Nephron (organoid): Measurements from ENCODE around the gene IDH3G.

Experiments
- H3K27ac Mint-ChIP-seq, 3 experiments: 2 replicates each; pipeline ENCODE4 v1.8.0; 2020; ENCODE audit warnings: mixed read lengths in 3 of 3, mild to moderate bottlenecking in 2 of 3, moderate library complexity in 1 of 3
- H3K27me3 Mint-ChIP-seq: 2 replicates; pipeline ENCODE4 v1.8.0; 2021; ENCODE audit warnings: low read depth, mild to moderate bottlenecking, moderate library complexity, mixed read lengths
- H3K36me3 Mint-ChIP-seq: 2 replicates; pipeline ENCODE4 v1.8.0; 2020; ENCODE audit warnings: low read depth, mixed read lengths
- H3K4me1 Mint-ChIP-seq: 2 replicates; pipeline ENCODE4 v1.8.0; 2020; ENCODE audit warnings: mixed read lengths
- H3K4me3 Mint-ChIP-seq, 3 experiments: 2 replicates each; pipeline ENCODE4 v1.8.0; 2020; ENCODE audit warnings: mild to moderate bottlenecking in 3 of 3, mixed read lengths in 3 of 3, moderate library complexity in 2 of 3
- H3K9me3 Mint-ChIP-seq: 2 replicates; pipeline ENCODE4 v1.8.0; 2020; ENCODE audit warnings: mixed read lengths
- TF ChIP-seq, protein P1 (sequence below), 3 experiments: fragments of 200-600 bp; sonication (generic); IDR thresholded peaks; one replicate each; pipeline ENCODE4 v1.5.0; 2021; ENCODE audit warnings: antibody characterized with exemption in 3 of 3; ENCODE audit not compliant: unreplicated experiment in 3 of 3

IDH3G gene

DNA sequence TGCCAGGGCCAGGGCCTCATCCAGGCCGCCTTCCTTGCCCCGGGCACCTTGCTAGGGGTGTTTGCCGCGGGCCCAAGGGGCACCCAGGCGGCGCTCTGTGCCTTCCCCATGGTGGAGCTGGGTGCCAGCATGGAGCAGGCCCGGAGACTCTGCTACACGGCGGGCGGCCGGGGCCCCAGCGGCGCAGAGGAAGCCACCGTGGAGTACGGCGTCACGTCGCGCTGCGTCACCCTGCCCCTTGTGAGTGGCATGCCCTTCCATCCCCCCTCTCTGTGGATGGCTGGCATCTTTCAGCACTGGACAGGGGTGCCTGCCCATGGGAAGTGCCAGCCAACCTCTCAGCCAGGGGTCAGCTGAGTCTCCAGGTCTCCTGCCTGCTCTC is 26.5 kb downstream of the IDH3G start:
- Mint-ChIP-seq H3K4me1 (peaks cover 5% of the 10 kb centered on the region), H3K27ac (no peak overlapping the region), H3K27me3 (peaks cover 4% of the 10 kb centered on the region), H3K36me3 (no peaks in the 10 kb centered on the region), H3K4me3 (no peak overlapping the region), H3K9me3 (peaks cover 8% of the 10 kb centered on the region)
- TF ChIP-seq, protein P1, sequence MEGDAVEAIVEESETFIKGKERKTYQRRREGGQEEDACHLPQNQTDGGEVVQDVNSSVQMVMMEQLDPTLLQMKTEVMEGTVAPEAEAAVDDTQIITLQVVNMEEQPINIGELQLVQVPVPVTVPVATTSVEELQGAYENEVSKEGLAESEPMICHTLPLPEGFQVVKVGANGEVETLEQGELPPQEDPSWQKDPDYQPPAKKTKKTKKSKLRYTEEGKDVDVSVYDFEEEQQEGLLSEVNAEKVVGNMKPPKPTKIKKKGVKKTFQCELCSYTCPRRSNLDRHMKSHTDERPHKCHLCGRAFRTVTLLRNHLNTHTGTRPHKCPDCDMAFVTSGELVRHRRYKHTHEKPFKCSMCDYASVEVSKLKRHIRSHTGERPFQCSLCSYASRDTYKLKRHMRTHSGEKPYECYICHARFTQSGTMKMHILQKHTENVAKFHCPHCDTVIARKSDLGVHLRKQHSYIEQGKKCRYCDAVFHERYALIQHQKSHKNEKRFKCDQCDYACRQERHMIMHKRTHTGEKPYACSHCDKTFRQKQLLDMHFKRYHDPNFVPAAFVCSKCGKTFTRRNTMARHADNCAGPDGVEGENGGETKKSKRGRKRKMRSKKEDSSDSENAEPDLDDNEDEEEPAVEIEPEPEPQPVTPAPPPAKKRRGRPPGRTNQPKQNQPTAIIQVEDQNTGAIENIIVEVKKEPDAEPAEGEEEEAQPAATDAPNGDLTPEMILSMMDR (IDR thresholded peaks at IDR 0.05; ENCODE audit: unreplicated experiment in 3 of 3), result no peak

DNA sequence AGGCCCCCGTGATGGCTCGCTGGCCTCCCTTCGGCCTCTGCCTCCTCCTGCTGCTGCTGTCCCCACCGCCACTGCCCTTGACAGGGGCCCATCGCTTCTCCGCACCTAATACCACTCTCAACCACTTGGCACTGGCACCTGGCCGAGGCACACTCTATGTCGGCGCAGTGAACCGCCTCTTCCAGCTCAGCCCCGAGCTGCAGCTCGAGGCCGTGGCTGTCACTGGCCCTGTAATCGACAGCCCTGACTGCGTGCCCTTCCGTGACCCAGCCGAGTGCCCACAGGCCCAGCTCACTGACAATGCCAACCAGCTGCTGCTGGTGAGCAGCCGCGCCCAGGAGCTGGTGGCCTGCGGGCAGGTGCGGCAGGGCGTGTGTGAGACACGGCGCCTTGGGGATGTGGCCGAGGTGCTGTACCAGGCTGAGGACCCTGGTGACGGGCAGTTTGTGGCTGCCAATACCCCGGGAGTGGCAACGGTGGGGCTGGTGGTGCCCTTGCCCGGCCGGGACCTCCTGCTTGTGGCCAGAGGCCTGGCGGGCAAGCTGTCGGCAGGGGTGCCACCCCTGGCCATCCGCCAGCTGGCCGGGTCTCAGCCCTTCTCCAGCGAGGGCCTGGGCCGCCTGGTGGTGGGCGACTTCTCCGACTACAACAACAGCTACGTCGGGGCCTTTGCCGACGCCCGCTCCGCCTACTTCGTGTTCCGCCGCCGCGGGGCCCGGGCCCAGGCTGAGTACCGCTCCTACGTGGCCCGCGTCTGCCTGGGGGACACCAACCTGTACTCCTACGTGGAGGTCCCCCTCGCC is 27.1 kb downstream of the IDH3G start:
- Mint-ChIP-seq H3K9me3 (peaks cover 8% of the 10 kb centered on the region), H3K36me3 (no peaks in the 10 kb centered on the region), H3K27me3 (peaks cover 4% of the 10 kb centered on the region), H3K4me1 (peaks cover 5% of the 10 kb centered on the region), H3K27ac (no peak overlapping the region), H3K4me3 (no peak overlapping the region)
- TF ChIP-seq, protein P1 (IDR thresholded peaks at IDR 0.05; ENCODE audit: unreplicated experiment in 3 of 3), result no peak

DNA sequence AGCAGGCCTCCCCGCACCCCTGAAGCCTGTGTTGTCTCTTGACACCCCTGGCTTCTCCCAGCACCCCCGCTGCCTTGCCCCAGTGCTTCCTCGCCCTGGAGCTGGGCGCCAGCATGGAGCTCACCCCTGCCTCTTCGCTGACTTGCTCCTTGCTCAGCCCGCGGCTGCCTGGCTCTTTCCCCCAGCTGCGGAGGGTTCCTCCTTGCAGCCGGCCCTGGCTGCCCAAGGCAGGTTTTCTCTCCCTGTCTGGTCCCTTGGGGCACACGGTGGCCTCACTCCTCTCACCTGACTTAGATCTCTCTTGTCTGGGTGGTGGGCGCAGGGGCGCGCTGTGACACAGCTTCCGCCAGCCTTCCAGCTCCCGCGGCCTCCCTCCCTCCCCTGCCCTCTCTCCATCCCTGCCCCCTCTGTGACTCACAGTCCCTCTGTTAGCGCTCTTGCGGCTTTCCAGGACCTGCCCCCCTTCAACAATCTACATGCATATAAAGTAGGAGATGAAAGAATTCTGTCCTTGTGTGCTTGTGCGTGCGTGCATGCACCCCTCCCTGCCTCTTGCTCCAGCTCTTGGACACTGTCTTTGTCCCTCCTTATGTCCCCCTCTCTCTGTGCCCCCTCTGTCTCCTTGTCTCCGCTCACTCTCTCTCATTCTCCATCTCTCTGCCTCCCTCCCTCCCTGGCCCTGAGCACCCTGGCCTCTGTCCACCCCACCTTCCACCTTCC is 27.9 kb downstream of the IDH3G start:
- TF ChIP-seq, protein P1 (IDR thresholded peaks at IDR 0.05; ENCODE audit: unreplicated experiment in 3 of 3), result no peak
- Mint-ChIP-seq H3K4me3 (peak overlapping the region in 2 of 3 experiments; percentile 55 to 59), H3K36me3 (no peaks in the 10 kb centered on the region), H3K9me3 (peaks cover 8% of the 10 kb centered on the region), H3K4me1 (peaks cover 5% of the 10 kb centered on the region), H3K27ac (peak overlapping the region; percentile 18 to 34 (median 24)), H3K27me3 (peaks cover 4% of the 10 kb centered on the region)

DNA sequence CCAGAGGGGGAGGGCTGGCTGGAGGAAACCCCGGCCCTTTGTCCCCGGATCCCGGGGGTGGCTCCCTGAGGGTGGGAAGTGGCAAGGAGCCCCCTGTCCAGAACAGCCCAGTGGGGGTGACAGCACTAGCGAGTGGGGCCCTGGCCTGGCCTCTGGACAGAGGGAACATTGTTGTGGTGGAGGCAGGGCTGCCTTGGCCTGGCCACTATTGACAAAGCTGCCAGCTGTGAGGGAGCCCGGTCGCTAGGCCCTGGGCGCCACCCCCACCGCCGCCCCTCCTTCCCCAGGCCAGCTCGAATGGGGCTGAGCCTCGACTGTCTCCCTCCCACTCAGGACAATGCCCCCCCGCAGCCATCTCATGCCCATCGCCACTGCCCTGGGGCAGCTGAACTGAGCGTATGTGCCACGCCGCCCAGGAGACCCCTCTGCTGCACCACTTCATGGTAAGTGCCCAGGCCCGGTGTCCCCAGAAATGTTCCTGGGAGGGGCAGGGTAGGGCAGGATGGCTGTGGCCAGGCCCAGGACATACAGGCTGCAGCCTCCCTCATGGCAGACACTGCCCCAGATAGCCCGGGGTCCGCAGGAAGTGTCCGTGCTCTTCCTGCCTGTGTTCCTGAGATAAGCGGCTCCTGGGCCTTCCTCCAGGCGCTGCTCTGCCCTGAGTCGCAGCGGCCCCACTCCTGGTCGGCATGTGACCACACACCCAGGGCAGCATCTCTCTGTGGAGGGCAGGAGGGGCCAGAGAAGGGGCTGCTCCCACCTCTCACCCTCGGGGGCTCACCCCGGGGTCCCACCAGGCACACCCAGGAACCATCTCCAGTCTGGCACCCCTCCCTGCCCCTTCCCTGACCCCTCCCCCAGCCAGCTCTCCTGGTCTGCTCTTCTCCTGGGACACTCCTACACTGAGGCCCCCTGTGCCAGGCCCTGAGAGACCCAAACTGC is 28.8 kb downstream of the IDH3G start:
- H3K4me1 Mint-ChIP-seq, result peaks cover 5% of the 10 kb centered on the region

DNA sequence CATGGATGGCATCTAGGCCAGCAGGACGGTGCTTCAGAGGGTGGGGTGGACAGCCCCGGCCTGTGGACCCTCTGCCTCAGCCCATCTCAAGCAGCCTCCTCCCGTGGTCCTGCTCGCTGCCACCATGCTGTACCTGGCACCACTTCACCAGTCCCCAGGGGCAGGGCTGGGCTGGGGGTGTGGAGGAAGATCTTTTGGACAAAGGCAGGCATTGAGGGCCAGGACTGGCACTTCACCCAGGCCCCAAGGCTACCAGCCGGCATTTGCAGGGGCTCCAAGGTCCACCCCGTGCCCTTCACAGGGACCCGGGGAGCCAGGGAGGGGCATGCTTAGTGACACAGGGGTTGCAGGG is 29.4 kb downstream of the IDH3G start:
- H3K9me3 Mint-ChIP-seq, result peaks cover 8% of the 10 kb centered on the region
- peaks cover 4% of the 10 kb centered on the region for H3K27me3 Mint-ChIP-seq
- no peaks in the 10 kb centered on the region for H3K36me3 Mint-ChIP-seq
- no peak overlapping the region for H3K27ac Mint-ChIP-seq
- no peak overlapping the region for H3K4me3 Mint-ChIP-seq
- peaks cover 5% of the 10 kb centered on the region for H3K4me1 Mint-ChIP-seq
- TF ChIP-seq, protein P1 (IDR thresholded peaks at IDR 0.05; ENCODE audit: unreplicated experiment in 3 of 3), result no peak

More for the DNA sequence above, 28.8 kb downstream of the IDH3G start:
- TF ChIP-seq, protein P1 (IDR thresholded peaks at IDR 0.05; ENCODE audit: unreplicated experiment in 3 of 3), result no peak
- no peak overlapping the region for H3K4me3 Mint-ChIP-seq
- H3K9me3 Mint-ChIP-seq, result peaks cover 8% of the 10 kb centered on the region
- no peaks in the 10 kb centered on the region for H3K36me3 Mint-ChIP-seq
- peaks cover 4% of the 10 kb centered on the region for H3K27me3 Mint-ChIP-seq
- H3K27ac Mint-ChIP-seq, result no peak overlapping the region
